Measurements from ENCODE around the gene PJA1. TPM values are rescaled to one million over a fixed set of nuclear protein-coding genes. Genes with fewer than 3 reads are reported as not detected.

The PJA1 gene
- polyA plus RNA-seq, 4 donors, result 95.0 to 117 (median 101) TPM

DNA sequence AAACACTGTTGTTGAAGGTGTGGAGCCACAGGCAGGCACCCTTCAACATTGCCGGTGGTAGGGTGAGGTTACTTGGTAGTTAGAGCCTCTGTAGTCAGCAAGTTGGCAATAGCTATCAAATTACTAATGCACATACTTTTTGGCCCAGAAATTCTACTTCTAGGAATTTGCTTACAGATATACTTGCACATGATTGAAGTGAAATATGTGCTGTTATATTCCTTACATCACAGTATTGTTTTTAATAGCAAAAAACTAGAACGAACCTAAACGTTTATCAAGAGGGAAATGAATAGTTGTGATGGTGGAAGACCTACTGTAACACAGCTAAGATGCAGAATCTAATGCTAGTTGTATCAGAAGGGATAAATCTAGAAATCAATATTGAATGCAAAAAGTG lies 7.7 kb upstream of the PJA1 start:
- DNase-seq (ENCODE audit: low read depth in 4 of 4, low spot score in 3 of 4), result no peak

GRCh38 chrX:69170319-69170718 lies 5.1 kb upstream of the PJA1 start:
- no peak for DNase-seq (ENCODE audit: low read depth in 4 of 4, low spot score in 3 of 4)

GRCh38 chrX:69163936-69164741 lies 1.1 kb downstream of the PJA1 start:
- no peak for DNase-seq (ENCODE audit: low read depth in 4 of 4, low spot score in 3 of 4)

GRCh38 chrX:69162361-69162865 lies 2.8 kb downstream of the PJA1 start:
- DNase-seq (ENCODE audit: low read depth in 4 of 4, low spot score in 3 of 4), result no peak

DNA sequence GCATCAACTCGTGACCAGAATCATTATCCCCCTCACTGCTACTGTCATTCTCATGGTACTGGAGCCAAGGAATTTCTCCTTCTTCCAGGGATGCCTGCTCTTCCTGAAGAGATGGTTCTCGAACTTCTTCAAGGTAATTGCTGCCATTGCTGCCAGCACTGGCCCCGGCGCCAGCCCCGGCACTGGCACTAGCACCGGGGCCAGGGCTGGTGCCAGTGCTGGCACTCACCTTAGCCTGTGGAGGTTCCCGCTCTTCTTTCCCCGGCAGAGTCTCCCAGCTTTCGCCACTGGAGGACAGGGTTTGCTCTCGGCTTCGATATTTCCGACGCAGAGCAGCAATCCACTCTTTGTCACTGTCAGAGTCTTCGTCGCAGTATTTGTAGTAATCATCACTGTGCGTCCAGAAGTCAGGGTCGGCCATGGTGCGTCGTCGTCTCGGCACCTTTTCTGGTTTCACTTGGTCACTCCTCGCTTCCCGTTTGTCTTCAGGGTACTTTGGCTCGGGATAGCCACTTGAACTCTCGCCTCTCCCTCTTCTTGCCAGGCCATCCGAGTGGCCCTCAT lies 3.4 kb downstream of the PJA1 start:
- DNase-seq (ENCODE audit: low read depth in 4 of 4, low spot score in 3 of 4), result no peak

DNA sequence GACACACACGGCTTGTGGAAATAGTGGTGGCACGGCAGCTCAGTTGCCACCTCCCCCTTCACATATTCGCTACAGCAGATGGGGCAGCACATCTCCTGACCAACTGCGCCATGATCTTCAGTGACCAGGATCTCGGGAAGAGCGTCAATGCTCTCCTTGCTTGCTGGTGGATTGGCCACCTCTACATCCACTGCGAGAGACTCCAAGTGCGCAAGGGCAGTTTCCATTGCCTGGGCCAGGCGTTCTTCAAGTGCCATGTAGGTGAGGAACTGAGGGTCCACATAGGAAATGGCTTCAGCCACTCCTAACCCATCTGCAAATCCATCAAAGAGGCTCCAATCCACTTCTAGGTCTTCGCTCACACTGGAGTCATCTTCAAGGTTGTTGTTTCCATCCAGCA lies 3.9 kb downstream of the PJA1 start:
- no peak for DNase-seq (ENCODE audit: low read depth in 4 of 4, low spot score in 3 of 4)

- peak in 1 of 4 donors; percentile 54 for DNase-seq (ENCODE audit: low read depth in 4 of 4, low spot score in 3 of 4)
These were observed 6.9 kb downstream of the PJA1 start for GRCh38 chrX:69158166-69158980.

- DNase-seq (ENCODE audit: low read depth in 4 of 4, low spot score in 3 of 4), result no peak
These were observed 8.6 kb downstream of the PJA1 start for GRCh38 chrX:69156638-69157037.

- DNase-seq (ENCODE audit: low read depth in 4 of 4, low spot score in 3 of 4), result no peak
These were observed 9.3 kb downstream of the PJA1 start for GRCh38 chrX:69155786-69156520.

- no peak for DNase-seq (ENCODE audit: low read depth in 4 of 4, low spot score in 3 of 4)
These were observed 11.2 kb downstream of the PJA1 start for GRCh38 chrX:69154051-69154450.

DNA sequence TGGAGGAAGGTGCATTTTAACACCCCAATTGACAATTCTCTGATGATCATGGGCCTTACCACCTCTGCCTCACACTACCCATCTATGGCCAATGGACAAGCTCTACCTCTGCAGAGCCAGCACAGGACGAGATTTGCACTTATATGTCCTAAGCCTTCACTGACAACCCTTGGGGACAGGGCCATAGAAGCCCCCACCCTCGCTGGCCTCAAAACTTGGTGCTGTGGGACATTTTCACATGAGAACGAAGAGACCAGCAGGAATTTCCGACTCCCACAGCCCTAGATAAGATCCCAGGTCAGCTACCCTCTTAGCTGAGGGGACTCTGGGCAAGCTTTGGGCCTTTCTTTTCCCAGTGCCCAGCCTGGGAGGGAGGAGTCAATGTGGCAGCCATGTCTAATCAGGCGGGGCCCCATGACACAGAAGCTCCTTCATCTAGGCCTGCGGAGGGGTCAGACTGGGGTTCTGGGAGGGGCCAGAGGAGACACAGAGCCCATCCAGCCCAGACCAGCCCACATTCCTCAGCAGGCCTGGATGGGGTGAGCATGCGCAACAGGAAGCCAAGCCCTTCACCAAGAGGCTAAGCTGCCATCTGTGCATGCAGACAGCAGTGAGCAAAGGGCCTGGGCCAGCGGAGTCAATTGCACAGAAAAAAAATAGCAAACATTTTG lies 12.1 kb downstream of the PJA1 start:
- no peak for DNase-seq (ENCODE audit: low read depth in 4 of 4, low spot score in 3 of 4)

- no peak for DNase-seq (ENCODE audit: low read depth in 4 of 4, low spot score in 3 of 4)
These were observed 12.8 kb downstream of the PJA1 start for GRCh38 chrX:69152417-69152841.

DNA sequence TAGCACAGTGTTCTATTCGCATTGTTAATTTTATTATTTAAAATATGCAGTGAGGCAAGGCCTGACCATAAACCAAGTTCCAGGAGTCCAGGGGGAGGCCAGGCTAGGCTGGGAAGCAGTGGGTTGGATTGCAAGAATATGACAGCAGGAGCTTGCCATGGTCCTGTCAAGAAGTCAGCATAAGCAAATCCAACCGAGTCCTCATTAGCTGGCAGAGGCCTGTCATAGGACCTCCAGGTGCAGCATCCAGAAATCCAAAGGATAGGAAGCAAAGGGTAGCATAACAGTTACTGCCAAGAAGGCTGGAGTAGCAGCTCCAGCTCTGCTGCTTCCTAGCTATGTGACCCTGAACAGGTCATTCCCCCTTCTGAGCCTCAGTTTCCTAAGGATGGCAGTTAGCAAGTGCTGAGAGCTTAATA lies 13.4 kb downstream of the PJA1 start:
- no peak for DNase-seq (ENCODE audit: low read depth in 4 of 4, low spot score in 3 of 4)

- no peak for DNase-seq (ENCODE audit: low read depth in 4 of 4, low spot score in 3 of 4)
These were observed 14.8 kb downstream of the PJA1 start for GRCh38 chrX:69150281-69150960.

- DNase-seq (ENCODE audit: low read depth in 4 of 4, low spot score in 3 of 4), result no peak
These were observed 15.6 kb downstream of the PJA1 start for GRCh38 chrX:69149466-69150280.

DNA sequence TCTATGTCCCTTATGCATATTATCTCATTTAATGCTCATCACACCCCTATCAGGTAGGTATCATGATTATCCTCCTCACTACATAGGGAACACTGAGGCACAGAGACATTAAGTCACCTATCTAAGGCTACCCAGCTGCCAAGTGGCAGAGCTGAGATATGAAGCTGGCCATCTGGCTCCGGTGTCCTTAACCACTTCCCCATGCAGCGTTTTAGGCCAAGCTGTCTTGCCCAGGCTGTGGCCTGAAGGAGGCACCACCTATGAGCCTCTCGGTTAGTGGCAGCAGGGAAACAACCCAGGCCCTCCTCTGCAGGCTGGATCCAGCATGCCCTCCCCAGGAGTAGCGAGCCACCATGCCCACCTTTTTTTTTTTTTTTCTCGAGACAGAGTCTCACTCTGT lies 16.3 kb downstream of the PJA1 start:
- DNase-seq (ENCODE audit: low read depth in 4 of 4, low spot score in 3 of 4), result no peak

- DNase-seq (ENCODE audit: low read depth in 4 of 4, low spot score in 3 of 4), result no peak
These were observed 18.5 kb downstream of the PJA1 start for GRCh38 chrX:69146739-69147138.

GRCh38 chrX:69145714-69146113 lies 19.5 kb downstream of the PJA1 start:
- no peak for DNase-seq (ENCODE audit: low read depth in 4 of 4, low spot score in 3 of 4)

All from right renal pelvis (tissue), 4 donors.